SK-N-SH (cell line): ENCODE measurements around the gene IGSF23. TPM values are rescaled to one million over a fixed set of nuclear protein-coding genes. Genes with fewer than 3 reads are reported as not detected.

ENCODE experiments used
- CTCF ChIA-PET: fragments of 300-600, 350-600 bp; formaldehyde crosslinking; extraction: SDS; loops from one replicate; lab custom pipeline; 2021; lab: Yijun Ruan, JAX
- POLR2A ChIA-PET: fragments of 350-600 bp; sonication (Branson Sonifier 250); formaldehyde crosslinking; extraction: SDS; loops from one replicate; lab custom pipeline; 2020; ENCODE audit warnings: antibody characterized with exemption, inconsistent platforms; lab: Yijun Ruan, JAX
- DNase-seq: peaks from one replicate; pipeline ENCODE4 v3.0.0; 2012
- H2AFZ ChIP-seq: fragments of 200-600 bp; sonication (generic); 2 replicates; pipeline ENCODE4 v1.8.1; 2016; ENCODE audit warnings: antibody characterized with exemption, mild to moderate bottlenecking, low read depth
- H3F3A ChIP-seq: fragments of 200-600 bp; sonication (generic); replicated peaks from 2 replicates; pipeline ENCODE3; 2016; ENCODE audit warnings: antibody characterized with exemption, mild to moderate bottlenecking; ENCODE audit not compliant: insufficient read depth
- H3K27ac ChIP-seq, 2 experiments: fragments of 200-500 bp in 1 of 2; fragments of 200-600 bp in 1 of 2; sonication (Bioruptor generic) in 1 of 2; sonication (generic), shearing (Covaris generic) in 1 of 2; 2 replicates each; pipeline versions ENCODE4 v1.5.1 to v1.6.1; 2014 to 2016; ENCODE audit warnings: low read depth in 2 of 2, inconsistent platforms in 1 of 2, low read length in 1 of 2, mild to moderate bottlenecking in 1 of 2, mixed read lengths in 1 of 2
- H3K27me3 ChIP-seq: fragments of 200-600 bp; sonication (generic), shearing (Covaris generic); 2 replicates; pipeline ENCODE4 v1.6.1; 2016; ENCODE audit warnings: mixed run types; ENCODE audit not compliant: insufficient read depth
- H3K36me3 ChIP-seq, 2 experiments: fragments of 200-500 bp in 1 of 2; fragments of 200-600 bp in 1 of 2; sonication (Bioruptor generic) in 1 of 2; sonication (generic) in 1 of 2; replicated peaks in 1 of 2; 2 replicates each; pipeline versions ENCODE3 to v1.5.1; 2014 to 2016; ENCODE audit warnings: low read length in 1 of 2, mild to moderate bottlenecking in 1 of 2; ENCODE audit not compliant: insufficient read depth in 2 of 2, control insufficient read depth in 1 of 2
- H3K4me1 ChIP-seq, 2 experiments: fragments of 200-500 bp in 1 of 2; fragments of 200-600 bp in 1 of 2; sonication (Bioruptor generic) in 1 of 2; sonication (generic), shearing (Covaris generic) in 1 of 2; 2 replicates each; pipeline versions ENCODE4 v1.5.1 to v1.6.1; 2014 to 2016; ENCODE audit warnings: low read depth in 1 of 2, low read length in 1 of 2, mixed run types in 1 of 2; ENCODE audit not compliant: insufficient read depth in 2 of 2, control insufficient read depth in 1 of 2
- H3K4me2 ChIP-seq: fragments of 200-600 bp; sonication (generic), shearing (Covaris generic); 2 replicates; pipeline ENCODE4 v1.6.1; 2017; ENCODE audit warnings: mixed run types
- H3K4me3 ChIP-seq, 2 experiments: fragments of 200-500 bp in 1 of 2; fragments of 200-600 bp in 1 of 2; sonication (Bioruptor generic) in 1 of 2; sonication (generic), shearing (Covaris generic) in 1 of 2; 2 replicates each; pipeline versions ENCODE4 v1.5.1 to v1.8.1; 2014 to 2016; ENCODE audit warnings: low read depth in 2 of 2, inconsistent platforms in 1 of 2, low read length in 1 of 2, mild to moderate bottlenecking in 1 of 2, mixed read lengths in 1 of 2, moderate library complexity in 1 of 2
- H3K79me2 ChIP-seq: fragments of 200-600 bp; sonication (generic); 2 replicates; pipeline ENCODE4 v1.8.1; 2017; ENCODE audit warnings: mild to moderate bottlenecking; ENCODE audit not compliant: insufficient read depth
- H3K9ac ChIP-seq: fragments of 200-600 bp; sonication (generic); 2 replicates; pipeline ENCODE4 v1.6.1; 2017; ENCODE audit warnings: mixed run types
- H3K9me2 ChIP-seq: fragments of 200-600 bp; sonication (generic); 2 replicates; pipeline ENCODE4 v1.6.1; 2017; ENCODE audit warnings: mixed run types
- H3K9me3 ChIP-seq: fragments of 200-600 bp; sonication (generic); 2 replicates; pipeline ENCODE4 v1.6.1; 2017; ENCODE audit warnings: mixed run types, mild to moderate bottlenecking, moderate library complexity
- H4K20me1 ChIP-seq: fragments of 200-600 bp; sonication (generic); 2 replicates; pipeline ENCODE4 v1.6.1; 2017; ENCODE audit warnings: mild to moderate bottlenecking, mixed run types; ENCODE audit not compliant: insufficient read depth
- CHD2 ChIP-seq: fragments of 150-350 bp; IDR thresholded peaks from 2 replicates; pipeline ENCODE4 v1.6.1; 2018; ENCODE audit warnings: low read length; ENCODE audit not compliant: partially characterized antibody
- FOXM1 ChIP-seq: IDR thresholded peaks from 2 replicates; pipeline ENCODE4 v1.4.0; 2012; ENCODE audit warnings: low read depth, mild to moderate bottlenecking
- GABPA ChIP-seq: IDR thresholded peaks from 2 replicates; pipeline ENCODE4 v1.4.0; 2012; ENCODE audit warnings: low read depth, mild to moderate bottlenecking
- JUND ChIP-seq: IDR thresholded peaks from 2 replicates; pipeline ENCODE4 v1.4.0; 2012
- MXI1 ChIP-seq: IDR thresholded peaks from 2 replicates; pipeline ENCODE4 v1.6.1; 2012; ENCODE audit warnings: mild to moderate bottlenecking, low read depth, low read length, improper control_type of control experiment
- POLR2AphosphoS5 ChIP-seq: IDR thresholded peaks from 2 replicates; pipeline ENCODE4 v1.6.1; 2012; ENCODE audit warnings: low read depth, low read length
- RAD21 ChIP-seq: IDR thresholded peaks from 2 replicates; pipeline ENCODE4 v1.6.1; 2012; ENCODE audit warnings: mild to moderate bottlenecking, low read length
- RCOR1 ChIP-seq: fragments of 150-350 bp; IDR thresholded peaks from 2 replicates; pipeline ENCODE4 v1.6.1; 2017; ENCODE audit warnings: antibody characterized with exemption, low read length
- SIN3A ChIP-seq: IDR thresholded peaks from 2 replicates; pipeline ENCODE4 v1.6.1; 2012; ENCODE audit warnings: low read depth, mild to moderate bottlenecking, low read length, moderate library complexity, borderline replicate concordance
- TCF12 ChIP-seq: IDR thresholded peaks from 2 replicates; pipeline ENCODE4 v1.4.0; 2012
- WGBS: methylation state at CpG from one replicate; pipeline ENCODE4 v1.1.6; 2017; ENCODE audit warnings: low lambda C conversion rate; 5-methylcytosine and 5-hydroxymethylcytosine counted together
- polyA plus RNA-seq, 3 experiments: library from polyadenylated mRNA; depleted of rRNA; stranded (reverse); fragments of >200 nt; gene quantifications; 2 replicates each; pipeline ENCODE4 v1.2.3, GENCODE V29; 2012
- TF ChIP-seq, protein P1 (sequence below): fragments of 150-350 bp; IDR thresholded peaks from 2 replicates; pipeline ENCODE4 v1.6.1; 2016; ENCODE audit warnings: mild to moderate bottlenecking, low read depth, low read length
- TF ChIP-seq, protein P2 (sequence below): IDR thresholded peaks from 2 replicates; pipeline ENCODE4 v1.4.0; 2012; ENCODE audit warnings: low read depth, borderline replicate concordance
- TF ChIP-seq, protein P3 (sequence below): fragments of 150-350 bp; IDR thresholded peaks from 2 replicates; pipeline ENCODE4 v1.6.1; 2017; ENCODE audit warnings: antibody characterized with exemption, low read length, low read depth, borderline replicate concordance

Gene IGSF23
- polyA plus RNA-seq, 1 of the 3 experiments (the other 2 are of a cell fraction) = 0.08 TPM

DNA sequence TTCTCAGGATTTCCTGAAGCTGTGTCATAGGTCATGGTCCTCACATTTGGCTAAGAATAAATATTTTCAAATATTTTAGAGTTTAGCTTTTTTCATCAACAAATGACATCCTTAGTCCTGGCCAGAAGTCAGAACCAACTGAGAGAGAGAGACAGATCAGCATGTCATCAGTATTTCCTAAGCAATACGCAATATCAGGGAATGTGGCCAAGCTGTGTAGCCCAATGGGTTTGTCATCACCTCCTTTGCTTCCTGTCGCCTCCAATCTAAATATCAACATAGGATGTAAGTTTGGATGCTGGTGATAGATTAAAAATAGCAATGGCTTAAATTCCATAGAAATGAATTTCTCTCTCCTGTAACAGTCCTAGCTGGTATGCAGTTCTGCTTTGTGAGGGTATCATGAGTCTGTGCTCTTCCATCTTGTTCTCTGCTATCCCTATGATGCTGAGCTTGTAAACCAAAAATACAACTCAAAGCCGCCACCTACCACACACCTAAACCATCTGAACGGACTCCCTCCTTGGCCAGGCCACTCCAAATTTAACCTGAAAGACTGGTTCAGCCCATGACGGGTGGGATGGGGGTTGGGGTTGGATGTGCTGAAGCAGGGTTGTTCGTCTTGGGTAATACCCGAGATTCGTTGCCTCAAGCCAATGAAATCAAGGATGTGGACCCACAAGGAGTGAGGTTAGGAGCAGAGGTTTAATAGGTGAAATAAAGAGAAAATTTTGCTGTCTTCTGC lies 10.0 kb upstream of the IGSF23 start (continued):
- TF ChIP-seq, protein P1, sequence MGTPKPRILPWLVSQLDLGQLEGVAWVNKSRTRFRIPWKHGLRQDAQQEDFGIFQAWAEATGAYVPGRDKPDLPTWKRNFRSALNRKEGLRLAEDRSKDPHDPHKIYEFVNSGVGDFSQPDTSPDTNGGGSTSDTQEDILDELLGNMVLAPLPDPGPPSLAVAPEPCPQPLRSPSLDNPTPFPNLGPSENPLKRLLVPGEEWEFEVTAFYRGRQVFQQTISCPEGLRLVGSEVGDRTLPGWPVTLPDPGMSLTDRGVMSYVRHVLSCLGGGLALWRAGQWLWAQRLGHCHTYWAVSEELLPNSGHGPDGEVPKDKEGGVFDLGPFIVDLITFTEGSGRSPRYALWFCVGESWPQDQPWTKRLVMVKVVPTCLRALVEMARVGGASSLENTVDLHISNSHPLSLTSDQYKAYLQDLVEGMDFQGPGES = no peak
- TF ChIP-seq POLR2AphosphoS5 (peak; percentile 42; the same call in 1 of the 2 replicates), RCOR1 (no peak), RAD21 (no peak), MXI1 (no peak)
- TF ChIP-seq, protein P2, sequence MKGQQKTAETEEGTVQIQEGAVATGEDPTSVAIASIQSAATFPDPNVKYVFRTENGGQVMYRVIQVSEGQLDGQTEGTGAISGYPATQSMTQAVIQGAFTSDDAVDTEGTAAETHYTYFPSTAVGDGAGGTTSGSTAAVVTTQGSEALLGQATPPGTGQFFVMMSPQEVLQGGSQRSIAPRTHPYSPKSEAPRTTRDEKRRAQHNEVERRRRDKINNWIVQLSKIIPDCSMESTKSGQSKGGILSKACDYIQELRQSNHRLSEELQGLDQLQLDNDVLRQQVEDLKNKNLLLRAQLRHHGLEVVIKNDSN = no peak

DNA sequence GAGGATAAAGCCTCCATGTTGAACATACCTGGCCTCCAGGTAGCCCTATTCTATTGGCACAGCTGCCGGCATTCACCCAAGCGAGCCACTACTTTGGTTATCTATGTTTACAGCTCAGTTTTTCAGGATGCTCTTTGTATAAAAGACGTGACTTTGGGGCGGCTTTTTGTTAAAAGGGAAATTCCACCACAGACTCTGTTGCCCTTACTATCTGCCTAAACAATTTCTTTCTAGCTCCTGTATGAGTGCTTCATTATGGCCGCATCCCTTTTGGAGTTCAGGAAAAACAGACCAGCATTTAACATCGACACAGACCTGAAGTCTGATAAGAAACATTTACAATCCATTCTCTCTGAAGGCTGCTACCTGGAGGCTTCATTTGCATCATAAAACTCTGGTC lies 9.1 kb upstream of the IGSF23 start:
- Histone ChIP-seq H3K36me3 (no peaks in the 10 kb centered on the region), H3K9ac (peak overlapping the region; percentile 48; the same call in 1 of the 2 replicates), H3K4me2 (peak overlapping the region; percentile 70), H3K9me2 (no peaks in the 10 kb centered on the region), H3F3A (peaks cover 58% of the 10 kb centered on the region), H3K4me1 (peaks cover 0 to 33% of the 10 kb centered on the region in 2 experiments; a peak in 2 of 4 replicates), H3K27ac (peak overlapping the region in 1 of 2 experiments; percentile 71; a peak in 2 of 4 replicates), H2AFZ (no peak overlapping the region), H3K27me3 (no peaks in the 10 kb centered on the region), H3K79me2 (peaks cover 4% of the 10 kb centered on the region; the same call in 1 of the 2 replicates), H4K20me1 (no peaks in the 10 kb centered on the region), H3K9me3 (no peaks in the 10 kb centered on the region), H3K4me3 (no peak overlapping the region)
- 40% methylated on average over 6 of the region's 6 CpGs for WGBS
- TF ChIP-seq CHD2 = no peak
- TF ChIP-seq GABPA = no peak
- TF ChIP-seq, protein P3, sequence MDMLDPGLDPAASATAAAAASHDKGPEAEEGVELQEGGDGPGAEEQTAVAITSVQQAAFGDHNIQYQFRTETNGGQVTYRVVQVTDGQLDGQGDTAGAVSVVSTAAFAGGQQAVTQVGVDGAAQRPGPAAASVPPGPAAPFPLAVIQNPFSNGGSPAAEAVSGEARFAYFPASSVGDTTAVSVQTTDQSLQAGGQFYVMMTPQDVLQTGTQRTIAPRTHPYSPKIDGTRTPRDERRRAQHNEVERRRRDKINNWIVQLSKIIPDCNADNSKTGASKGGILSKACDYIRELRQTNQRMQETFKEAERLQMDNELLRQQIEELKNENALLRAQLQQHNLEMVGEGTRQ = no peak
- TF ChIP-seq SIN3A = no peak
- TF ChIP-seq MXI1 = no peak
- TF ChIP-seq JUND = no peak
- TF ChIP-seq FOXM1 = no peak
- no peak for TF ChIP-seq TCF12
- ChIA-PET CTCF (interaction anchor here (0.7 to 2.7 kb wide), 4 partner anchors 20 to 830 kb away, joined by 3 to 13 read pairs (median 3); no protein-coding TSS in a partner anchor), POLR2A (no interaction called here)
- no peak for DNase-seq
